GM11168 (cell line): ENCODE data around the gene MYEOV.

Experiments used
- in situ Hi-C: fragments of 300-500 bp; cut with MboI; formaldehyde crosslinking; loops from one replicate; pipeline ENCODE4 v1.12.0; 2022; ENCODE audit warnings: low sequenced_read_pairs; ENCODE audit not compliant: unreplicated experiment

Gene MYEOV

DNA sequence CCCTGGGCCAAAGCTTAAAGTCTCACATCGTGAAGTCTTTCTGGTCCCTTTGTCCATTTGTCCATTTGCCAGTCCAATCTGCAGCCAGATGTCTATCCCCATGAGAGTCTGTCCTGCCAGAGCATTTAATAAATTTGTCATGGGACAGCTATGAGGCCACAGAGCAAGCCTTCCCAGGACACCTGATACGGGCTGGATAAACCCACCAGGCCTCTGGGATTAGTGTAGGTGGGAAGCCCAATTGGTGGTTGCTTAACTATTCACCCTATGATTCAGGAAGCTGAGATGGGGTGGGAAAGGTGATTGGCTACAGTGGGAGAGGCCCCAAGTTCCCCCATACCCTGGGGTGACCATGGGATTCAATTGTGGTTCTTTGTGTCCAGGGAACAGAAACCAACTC, 39.9 kb downstream of the MYEOV start:
- in situ Hi-C loops: no loop called here

DNA sequence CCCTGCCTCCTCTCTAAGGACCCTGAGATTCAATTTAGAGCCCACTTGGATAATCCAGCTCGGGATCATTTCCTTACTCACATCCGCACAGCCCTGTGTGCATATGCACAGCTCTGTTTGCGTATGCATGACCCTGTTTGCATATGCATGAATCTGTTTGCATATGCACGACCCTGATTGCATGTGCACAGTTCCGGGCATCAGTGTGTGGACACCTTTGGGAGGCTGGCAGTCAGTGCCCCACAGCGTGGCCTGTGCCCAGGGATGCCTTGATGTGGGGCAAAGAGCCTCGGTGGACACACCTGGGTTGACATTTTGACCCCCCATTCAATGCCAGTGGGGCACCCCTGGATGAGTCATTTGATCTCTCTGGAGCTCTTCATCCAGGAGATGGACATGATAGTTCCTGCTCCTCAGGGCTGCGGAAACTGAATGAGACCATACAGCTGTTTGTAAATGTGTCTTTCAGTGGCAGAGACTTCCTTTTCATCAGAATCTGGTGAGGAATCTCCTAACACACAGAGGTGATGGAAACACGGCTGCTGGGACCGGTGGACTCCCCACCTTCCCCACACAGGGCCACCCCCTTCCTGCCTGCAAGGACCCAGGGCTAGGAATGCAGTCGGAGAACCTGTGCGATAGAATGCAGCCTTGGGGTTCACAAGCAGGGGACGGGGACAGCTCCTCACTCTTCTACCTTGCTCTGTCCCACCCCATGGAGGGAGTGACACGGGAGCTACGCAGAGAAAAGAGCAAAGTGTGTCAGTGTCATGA, 41.2 kb downstream of the MYEOV start:
- in situ Hi-C loops: no loop called here

DNA sequence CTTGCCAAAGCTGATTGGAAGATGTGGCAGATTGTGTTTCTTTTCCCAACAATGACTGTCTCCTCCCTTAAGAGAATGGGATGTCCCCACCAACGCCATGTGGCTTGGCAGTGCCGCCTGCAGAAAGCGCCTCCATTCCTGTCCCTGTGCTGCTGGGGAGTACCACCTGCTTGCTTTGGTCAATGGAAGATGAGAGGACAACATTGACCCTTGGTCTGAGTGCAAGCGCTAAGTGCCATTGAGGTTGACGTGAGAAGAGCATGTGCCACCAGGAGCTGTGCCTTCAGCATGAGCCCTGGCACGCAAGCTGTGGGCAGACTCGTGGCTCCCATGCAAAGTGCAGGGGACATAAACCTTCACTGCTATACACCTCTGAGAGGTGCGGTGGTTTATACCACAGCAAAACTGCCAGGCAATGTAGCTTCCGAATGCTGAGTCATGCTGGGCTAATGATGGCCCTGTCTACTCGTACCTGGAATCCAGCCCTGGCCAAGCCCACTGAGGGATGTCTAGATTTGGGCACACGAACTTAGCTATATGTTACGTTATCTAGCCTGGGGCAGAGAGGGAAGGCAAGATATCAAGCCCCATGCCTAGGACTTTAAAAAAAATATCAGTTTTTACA, 41.9 kb downstream of the MYEOV start:
- in situ Hi-C loops: no loop called here

DNA sequence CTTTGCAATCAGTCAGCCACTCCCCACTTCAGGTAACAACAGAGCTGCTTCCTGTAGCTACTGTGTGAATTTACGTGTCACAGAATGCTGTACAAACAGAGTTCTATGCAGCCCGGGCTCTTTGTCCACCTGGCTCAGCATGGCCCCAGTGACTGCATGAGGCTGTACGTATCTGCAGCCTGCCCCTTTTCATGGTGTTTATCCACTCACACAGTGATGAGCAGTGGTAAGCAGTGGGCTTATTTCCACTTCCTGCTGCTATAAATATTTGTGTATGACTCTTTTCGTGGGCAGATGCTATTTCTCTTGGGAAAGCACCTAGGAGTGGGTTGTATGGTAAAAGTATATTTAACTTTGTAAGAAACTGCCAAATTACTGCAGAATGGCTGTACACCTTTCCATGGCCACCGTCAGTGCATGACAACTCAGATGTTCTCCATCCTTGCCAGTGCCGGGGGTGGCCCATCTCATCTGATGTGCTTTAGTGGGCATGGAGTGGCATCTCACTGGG, 43.3 kb downstream of the MYEOV start:
- in situ Hi-C loops: no loop called here

DNA sequence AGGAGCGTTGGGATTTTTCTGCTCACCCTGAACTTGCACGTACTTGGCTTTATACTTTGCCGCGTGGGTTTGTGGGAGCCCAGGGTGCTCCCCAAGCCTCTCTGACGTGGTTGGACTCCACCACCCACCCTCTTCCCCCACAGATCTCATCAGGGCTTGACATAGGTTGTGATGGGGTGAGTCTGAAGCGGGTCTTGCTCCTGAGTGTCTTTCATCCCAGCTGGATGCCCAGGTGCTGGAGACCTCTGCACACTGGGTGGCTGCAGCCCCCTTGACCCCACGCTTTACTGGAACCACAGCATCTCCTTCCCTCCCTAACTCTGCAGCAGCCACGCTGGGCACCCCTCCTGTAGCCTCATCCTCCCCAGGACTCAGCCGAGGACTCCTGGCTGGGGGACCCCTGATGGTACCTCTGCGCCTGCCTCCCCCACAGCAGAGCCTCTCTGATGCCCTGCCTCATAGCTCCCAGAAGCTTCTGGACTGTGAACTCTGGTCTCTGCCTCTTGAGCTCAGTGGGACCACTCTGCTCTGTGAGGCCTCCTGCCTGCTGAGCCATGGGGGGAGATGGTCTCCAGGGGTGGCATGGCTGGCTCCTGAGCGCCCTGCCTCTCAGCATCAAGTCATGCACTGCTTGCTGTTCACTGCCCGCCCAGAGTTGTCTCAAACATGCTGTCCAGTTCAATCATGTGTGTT, 45.2 kb downstream of the MYEOV start:
- in situ Hi-C loops: no loop called here

DNA sequence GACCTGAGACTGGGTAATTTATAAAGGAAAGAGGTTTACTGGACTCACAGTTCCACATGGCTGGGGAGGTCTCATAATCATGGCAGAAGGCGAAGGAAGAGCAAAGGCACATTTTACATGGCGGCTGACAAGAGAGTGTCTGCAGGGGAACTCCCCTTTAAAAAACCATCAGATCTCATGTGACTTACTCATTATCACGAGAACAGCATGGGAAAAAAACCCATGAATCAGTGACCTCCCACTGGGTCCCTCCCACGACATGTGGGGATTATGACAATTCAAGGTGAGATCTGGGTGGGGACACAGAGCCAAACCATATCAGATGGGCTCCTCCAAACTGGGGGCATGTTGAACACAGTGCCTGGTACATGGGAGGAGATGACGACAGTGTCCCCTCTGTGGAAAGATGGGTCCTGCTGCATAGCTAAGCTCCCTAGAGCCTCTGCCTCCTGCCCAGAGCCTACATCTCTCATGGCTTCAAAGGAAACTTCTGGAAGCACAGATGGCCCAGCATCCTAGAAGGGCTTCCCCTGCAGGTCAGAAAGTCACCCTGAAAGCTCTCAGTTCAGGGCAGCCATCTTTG, 46.1 kb downstream of the MYEOV start:
- in situ Hi-C loops: no loop called here

DNA sequence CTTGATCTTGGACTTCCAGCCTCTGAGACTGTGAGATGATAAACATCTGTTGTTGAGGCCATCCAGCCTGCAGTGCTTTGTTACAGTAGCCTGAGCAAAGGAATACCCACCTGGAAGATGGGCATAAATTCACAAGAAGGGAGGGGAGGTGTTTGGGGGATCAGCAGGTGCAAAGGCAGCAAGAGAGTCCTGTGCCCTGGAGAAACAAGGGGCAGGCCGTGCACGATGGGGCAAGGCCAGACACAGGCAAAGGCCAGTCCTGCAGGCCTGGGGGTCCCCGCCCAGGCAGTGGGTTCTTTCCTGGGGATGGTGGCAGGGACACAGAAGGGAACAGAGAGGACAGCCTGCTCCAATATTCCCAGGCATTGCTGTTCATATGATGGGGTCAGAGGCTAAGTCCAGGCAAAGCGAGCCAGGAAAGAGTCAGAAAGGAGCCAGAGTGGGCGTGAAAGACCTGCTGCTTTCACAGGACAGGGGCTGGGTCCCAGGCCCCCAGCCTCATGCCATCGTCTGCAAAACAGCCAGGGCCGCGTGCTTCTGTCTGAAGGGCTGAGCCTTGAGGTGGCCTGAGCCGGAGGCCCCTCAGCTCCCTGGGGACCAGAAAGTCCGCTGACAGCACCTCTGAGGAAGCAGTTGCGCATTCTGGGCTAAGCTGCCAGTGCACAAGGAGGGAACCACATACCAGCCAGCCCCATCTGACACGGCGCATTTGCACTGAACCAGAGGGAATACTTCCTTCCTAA, 48.8 kb downstream of the MYEOV start:
- in situ Hi-C loops: no loop called here

DNA sequence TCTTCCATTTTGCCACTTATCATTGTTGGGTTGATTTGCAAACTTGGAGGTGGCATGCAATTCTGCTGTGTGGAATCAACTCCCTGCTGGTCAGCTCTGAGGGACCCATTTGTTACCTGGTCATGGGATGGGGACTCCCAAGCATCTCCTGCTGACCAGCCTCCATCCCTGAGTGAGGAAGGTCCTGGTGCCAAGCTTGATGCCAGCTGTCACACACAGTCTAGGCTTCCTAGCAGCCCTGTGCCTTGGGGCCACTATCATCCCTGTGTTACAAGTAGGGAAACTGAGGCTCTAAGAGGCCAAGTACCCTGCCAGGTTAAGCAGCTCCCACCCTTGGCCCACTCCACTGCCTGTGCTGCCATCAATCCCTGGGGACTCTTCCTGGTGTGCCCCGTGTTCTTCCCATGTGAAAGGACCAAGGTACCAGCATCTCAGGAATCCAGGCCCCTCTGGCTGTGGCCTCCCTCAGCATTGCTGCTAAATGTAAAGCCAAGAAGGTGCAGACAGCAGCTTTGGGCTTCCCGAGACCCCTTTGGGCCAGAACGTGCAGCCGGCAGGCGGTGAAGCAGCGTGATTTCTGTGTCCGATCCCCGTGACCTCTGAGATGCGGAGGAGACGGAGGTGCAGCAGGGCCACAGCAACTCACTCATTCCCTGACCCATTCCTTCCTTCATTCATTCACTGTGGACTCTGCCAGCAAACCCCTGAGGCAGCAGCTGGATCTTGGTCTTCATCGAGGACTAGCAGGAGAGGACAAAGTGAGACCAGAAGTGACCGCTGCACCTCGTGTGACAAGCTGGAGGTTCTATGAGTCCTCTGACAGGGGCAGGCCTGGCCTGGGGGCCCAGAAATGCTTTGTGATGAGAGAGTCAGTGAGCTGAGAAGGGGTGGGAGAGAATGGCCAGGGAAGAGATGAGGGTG, 49.7 kb downstream of the MYEOV start:
- in situ Hi-C loops: no loop called here

DNA sequence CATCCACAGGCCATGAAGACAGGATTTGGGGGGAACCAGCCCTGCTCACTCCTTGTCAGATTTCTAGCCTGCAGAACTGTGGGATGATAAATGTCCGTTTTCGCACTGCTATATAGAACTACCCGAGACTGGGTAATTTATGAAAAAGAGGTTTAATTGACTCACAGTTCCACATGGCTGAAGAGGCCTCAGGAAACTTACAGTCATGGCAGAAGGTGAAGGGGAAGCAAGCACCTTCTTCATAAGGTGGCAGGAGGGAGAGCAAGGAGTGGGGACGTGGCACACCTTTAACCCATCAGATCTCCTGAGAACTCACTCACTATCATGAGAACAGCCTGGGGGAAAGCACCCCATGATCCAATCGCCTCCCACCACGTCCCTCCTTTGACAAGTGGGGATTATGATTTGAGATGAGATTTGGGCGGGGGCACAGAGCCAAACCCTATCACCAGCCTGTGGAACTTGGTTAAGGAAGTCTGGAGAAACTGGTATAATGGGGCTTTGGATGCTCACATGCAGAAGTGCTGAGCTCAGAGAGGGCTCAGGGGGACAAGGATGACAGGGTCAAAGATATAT, 50.7 kb downstream of the MYEOV start:
- in situ Hi-C loops: no loop called here
